Naive thymus-derived CD8-positive, alpha-beta T cell (primary cell): ENCODE results near the gene RAD51B. TPM values are rescaled to one million over a fixed set of nuclear protein-coding genes. Genes with fewer than 3 reads are reported as not detected.
A peak's percentile ranks its signal among the peaks of the same experiment; 100 is the strongest.

Experiments
- ATAC-seq, 2 donors: fragments of 150-1000 bp; cut with Tn5 transposase in 1 of 2; sonication (Bioruptor Pico), chemical (Tn5 transposase) in 1 of 2; 1 replicate in 1 of 2; 2 replicates in 1 of 2; pipeline ENCODE4 v1.10.0; 2021; ENCODE audit warnings: mild to moderate bottlenecking in 2 of 2, moderate library complexity in 2 of 2
- POLR2A ChIA-PET: fragments of 350-600 bp; sonication (Branson Sonifier 250); formaldehyde crosslinking; loops from one replicate; lab custom pipeline; 2021; ENCODE audit warnings: antibody characterized with exemption; lab: Charles Lee
- DNase-seq, 10 donors: peaks; one replicate each; pipeline versions ENCODE4 v3.0.0 to v3.0.0-alpha.2; 2020 to 2022
- H3K27ac Mint-ChIP-seq, 10 donors: one replicate each; pipeline ENCODE4 v1.8.0; 2020 to 2022; ENCODE audit warnings: mild to moderate bottlenecking in 10 of 10, mixed read lengths in 10 of 10, moderate library complexity in 4 of 10, inconsistent platforms in 1 of 10
- H3K27me3 Mint-ChIP-seq, 5 donors: one replicate each; pipeline ENCODE4 v1.8.0; 2021 to 2022; ENCODE audit warnings: mixed read lengths in 5 of 5
- H3K36me3 Mint-ChIP-seq, 3 donors: one replicate each; pipeline ENCODE4 v1.8.0; 2020 to 2022; ENCODE audit warnings: mixed read lengths in 3 of 3, mild to moderate bottlenecking in 2 of 3, inconsistent platforms in 1 of 3
- H3K4me1 Mint-ChIP-seq, 4 donors: one replicate each; pipeline ENCODE4 v1.8.0; 2021 to 2022; ENCODE audit warnings: mixed read lengths in 4 of 4
- H3K4me3 Mint-ChIP-seq, 10 donors: one replicate each; pipeline ENCODE4 v1.8.0; 2020 to 2022; ENCODE audit warnings: mild to moderate bottlenecking in 10 of 10, mixed read lengths in 10 of 10, moderate library complexity in 6 of 10, inconsistent platforms in 1 of 10
- H3K9me3 Mint-ChIP-seq, 9 donors: one replicate each; pipeline ENCODE4 v1.8.0; 2020 to 2022; ENCODE audit warnings: mixed read lengths in 9 of 9, mild to moderate bottlenecking in 3 of 9, inconsistent platforms in 1 of 9, moderate library complexity in 1 of 9
- polyA plus RNA-seq, 3 donors: library from polyadenylated mRNA; unstranded; fragments of 300-500 nt; fragmentation: Illumina TruSeq; gene quantifications; one replicate each; pipeline ENCODE4 v1.2.3, GENCODE V29; 2021
- total RNA-seq, 8 experiments: library from RNA in 2 of 8; stranded (reverse) in 2 of 8; gene quantifications; one replicate each; pipeline ENCODE4 v1.2.3 and lab custom pipeline; 2021 to 2026

The RAD51B gene
- total and polyA plus RNA-seq, 5 experiments from 2014 or later: 15.1 to 30.0 (median 26.4) TPM

- Mint-ChIP-seq H3K36me3 (peaks cover 0 to 18% (median 16%) of the 10 kb centered on the region in 3 donors), H3K4me3 (no peak overlapping the region), H3K27ac (peak overlapping the region in 1 of 10 donors; percentile 48), H3K27me3 (no peaks in the 10 kb centered on the region), H3K4me1 (peaks cover 0 to 19% (median 2%) of the 10 kb centered on the region in 4 donors), H3K9me3 (peaks cover 7 to 25% (median 15%) of the 10 kb centered on the region in 9 donors)
- ATAC-seq: no peak
- POLR2A ChIA-PET: interaction anchor here (1.3 kb wide), 1 partner anchor 20 kb away, joined by 4 read pairs; no protein-coding TSS in a partner anchor
- no peak for DNase-seq
Measured at GRCh38 chr14:68527329-68527851, 707.8 kb downstream of the RAD51B start.

GRCh38 chr14:68528040-68528687 is 708.6 kb downstream of the RAD51B start:
- DNase-seq (no peak), ATAC-seq (no peak)
- POLR2A ChIA-PET: interaction anchor here (1.1 to 1.6 kb wide), 4 partner anchors 19 to 265 kb away, joined by 3 to 4 read pairs (median 3); partner anchors contain the start of gene ZFP36L1
- H3K9me3 Mint-ChIP-seq: peaks cover 7 to 25% (median 15%) of the 10 kb centered on the region in 9 donors
- H3K27ac Mint-ChIP-seq: no peak overlapping the region
- peaks cover 0 to 15% (median 0%) of the 10 kb centered on the region in 4 donors for H3K4me1 Mint-ChIP-seq
- peaks cover 0 to 18% (median 16%) of the 10 kb centered on the region in 3 donors for H3K36me3 Mint-ChIP-seq
- H3K27me3 Mint-ChIP-seq: no peaks in the 10 kb centered on the region
- H3K4me3 Mint-ChIP-seq: no peak overlapping the region

DNA sequence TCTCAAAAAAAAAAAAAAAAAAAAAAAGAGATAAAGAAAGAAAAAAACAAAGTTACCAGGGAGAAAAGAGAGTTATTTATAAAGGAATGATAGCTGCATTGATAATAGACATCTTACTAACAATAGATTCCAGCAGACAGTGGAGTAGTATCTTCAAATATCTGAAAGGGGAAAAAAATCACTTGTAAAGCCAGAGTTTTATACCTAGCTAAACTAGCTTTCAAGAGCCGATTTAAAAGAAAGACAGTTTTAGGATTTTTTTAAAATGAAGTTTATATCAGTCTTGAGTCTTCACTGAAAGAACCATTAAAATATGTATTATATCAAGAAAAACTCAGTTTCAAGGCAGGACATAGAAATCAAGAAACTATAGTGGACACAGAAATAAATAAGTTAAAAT is 710.9 kb downstream of the RAD51B start:
- ATAC-seq (no peak), DNase-seq (no peak)
- Mint-ChIP-seq H3K36me3 (peaks cover 0 to 14% (median 14%) of the 10 kb centered on the region in 3 donors), H3K27me3 (no peaks in the 10 kb centered on the region), H3K27ac (no peak overlapping the region), H3K4me3 (no peak overlapping the region), H3K9me3 (peaks cover 7 to 25% (median 17%) of the 10 kb centered on the region in 9 donors), H3K4me1 (peaks cover 5 to 15% (median 6%) of the 10 kb centered on the region in 4 donors)
- POLR2A ChIA-PET: no interaction called here

- ATAC-seq (no peak), DNase-seq (no peak)
- Mint-ChIP-seq H3K36me3 (peaks cover 0 to 14% (median 14%) of the 10 kb centered on the region in 3 donors), H3K27ac (no peak overlapping the region), H3K4me1 (peaks cover 6 to 9% (median 6%) of the 10 kb centered on the region in 4 donors), H3K27me3 (no peaks in the 10 kb centered on the region), H3K9me3 (peaks cover 7 to 25% (median 17%) of the 10 kb centered on the region in 9 donors), H3K4me3 (no peak overlapping the region)
- POLR2A ChIA-PET: no interaction called here
Measured at GRCh38 chr14:68532496-68532895, 712.9 kb downstream of the RAD51B start.

DNA sequence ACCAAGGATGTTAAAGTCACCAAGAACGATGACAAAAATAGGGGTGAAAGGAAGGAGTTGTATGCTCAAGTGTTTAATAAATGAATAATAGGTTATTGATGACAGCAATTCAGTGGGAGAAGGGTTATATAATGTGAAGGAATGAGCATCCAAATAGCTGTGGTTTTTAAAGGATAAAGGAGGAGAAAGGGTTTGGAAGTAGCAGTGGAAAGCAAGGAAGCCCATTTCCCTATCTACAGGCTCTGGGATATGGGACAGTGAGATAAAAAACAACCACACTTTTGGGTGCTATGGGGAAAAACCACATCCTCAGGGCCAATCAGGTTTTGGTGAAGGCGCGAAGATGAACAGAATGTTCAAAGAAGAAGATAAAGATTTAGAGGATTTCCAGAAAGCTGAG is 714.7 kb downstream of the RAD51B start:
- Mint-ChIP-seq H3K27ac (no peak overlapping the region), H3K4me3 (no peak overlapping the region)
- POLR2A ChIA-PET: interaction anchor here (0.6 to 1.4 kb wide), 3 partner anchors 27 to 274 kb away, joined by 3 read pairs; no protein-coding TSS in a partner anchor

DNA sequence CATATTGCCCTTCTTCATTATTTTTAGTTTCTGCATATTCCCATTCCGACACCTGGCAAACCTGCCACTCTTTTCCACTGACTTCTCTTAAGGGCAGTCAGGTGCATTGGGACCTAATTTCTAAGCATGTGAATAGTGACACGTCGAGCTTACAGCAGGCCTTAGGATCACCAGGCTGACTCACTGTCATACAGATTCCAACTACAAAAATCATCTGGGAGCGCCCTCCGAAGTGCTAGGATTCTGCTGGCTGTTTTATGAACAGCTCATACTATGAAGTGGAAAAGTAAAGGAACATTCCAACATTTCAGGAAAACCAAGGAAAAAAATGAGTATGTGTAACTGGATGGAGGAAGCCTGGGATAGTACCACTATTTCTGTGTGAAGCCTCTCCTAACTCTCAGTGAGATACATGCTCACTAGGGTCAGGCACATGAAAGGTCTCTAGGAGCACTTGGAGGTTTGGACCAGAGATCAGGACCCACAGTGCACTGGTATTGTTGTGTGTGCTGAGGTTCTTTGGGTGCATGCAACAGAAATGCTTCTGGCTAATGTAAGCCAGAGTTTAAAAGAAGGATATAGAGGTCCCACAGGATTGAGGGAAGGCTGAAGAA is 715.9 kb downstream of the RAD51B start:
- H3K27me3 Mint-ChIP-seq: no peaks in the 10 kb centered on the region
- ATAC-seq (no peak), DNase-seq (no peak)
- peaks cover 0 to 6% (median 5%) of the 10 kb centered on the region in 3 donors for H3K36me3 Mint-ChIP-seq
- POLR2A ChIA-PET: interaction anchor here (0.6 to 1.5 kb wide), 2 partner anchors 29 to 191 kb away, joined by 4 to 5 read pairs; no protein-coding TSS in a partner anchor
- H3K9me3 Mint-ChIP-seq: peaks cover 0 to 15% (median 8%) of the 10 kb centered on the region in 9 donors
- no peak overlapping the region for H3K4me3 Mint-ChIP-seq
- H3K4me1 Mint-ChIP-seq: peaks cover 0 to 17% (median 11%) of the 10 kb centered on the region in 4 donors
- H3K27ac Mint-ChIP-seq: no peak overlapping the region

More for the DNA sequence above, 714.7 kb downstream of the RAD51B start:
- no peak for DNase-seq
- ATAC-seq: no peak
- Mint-ChIP-seq H3K27me3 (no peaks in the 10 kb centered on the region), H3K9me3 (peaks cover 6 to 23% (median 17%) of the 10 kb centered on the region in 9 donors), H3K4me1 (peaks cover 0 to 12% (median 10%) of the 10 kb centered on the region in 4 donors), H3K36me3 (peaks cover 0 to 13% (median 12%) of the 10 kb centered on the region in 3 donors)

DNA sequence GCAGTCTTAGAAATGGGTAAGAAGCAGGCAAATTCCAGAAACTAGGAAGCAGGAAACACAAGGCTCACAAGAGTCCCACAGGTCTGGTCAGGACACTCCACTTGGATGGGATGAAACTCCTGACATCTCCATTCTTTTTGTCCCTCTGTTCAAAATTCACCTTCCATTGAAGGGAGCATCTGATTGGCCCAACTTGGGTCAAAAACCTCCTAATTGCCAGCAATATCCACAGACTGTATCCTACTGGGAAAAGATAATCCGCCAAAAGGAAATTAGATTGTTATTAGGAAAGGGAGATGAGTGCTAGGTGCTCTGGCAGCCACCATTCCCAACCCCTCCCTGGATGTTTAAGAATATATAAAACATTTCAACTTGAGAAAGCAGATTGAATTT is 716.4 kb downstream of the RAD51B start:
- Mint-ChIP-seq H3K4me1 (peaks cover 0 to 17% (median 11%) of the 10 kb centered on the region in 4 donors), H3K9me3 (peaks cover 0 to 12% (median 3%) of the 10 kb centered on the region in 9 donors), H3K36me3 (peaks cover 0 to 3% (median 2%) of the 10 kb centered on the region in 3 donors), H3K27ac (no peak overlapping the region), H3K27me3 (no peaks in the 10 kb centered on the region), H3K4me3 (no peak overlapping the region)
- ATAC-seq: no peak
- DNase-seq: no peak
- POLR2A ChIA-PET: interaction anchor here (1.5 kb wide), 1 partner anchor 30 kb away, joined by 4 read pairs; no protein-coding TSS in a partner anchor

DNA sequence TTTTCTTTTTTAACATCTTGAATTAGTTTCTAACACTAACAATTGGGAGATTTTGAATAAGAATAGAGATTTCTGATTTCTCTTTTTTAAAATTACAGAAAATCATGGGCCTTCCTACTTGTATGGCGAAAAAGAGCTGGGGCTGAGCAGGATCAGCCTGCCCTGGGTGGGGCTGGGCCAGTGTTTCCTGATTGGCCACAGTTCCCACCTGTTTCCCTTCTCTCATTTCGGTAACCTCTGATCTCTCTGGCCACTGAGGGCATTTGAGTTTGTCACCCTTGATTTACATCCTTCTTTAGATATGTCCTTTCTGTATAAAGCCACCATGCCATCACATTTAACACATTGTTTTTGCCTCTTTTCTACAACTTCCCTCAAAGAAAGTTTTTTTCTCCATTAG is 719.1 kb downstream of the RAD51B start:
- Mint-ChIP-seq H3K4me1 (peaks cover 0 to 17% (median 11%) of the 10 kb centered on the region in 4 donors), H3K4me3 (no peak overlapping the region), H3K27me3 (no peaks in the 10 kb centered on the region), H3K27ac (peak overlapping the region in 2 of 10 donors; percentile 13 to 23), H3K36me3 (peaks cover 0 to 3% (median 0%) of the 10 kb centered on the region in 3 donors), H3K9me3 (peaks cover 0 to 6% (median 0%) of the 10 kb centered on the region in 9 donors)
- POLR2A ChIA-PET: interaction anchor here (0.7 to 1.2 kb wide), 2 partner anchors 138 to 254 kb away, joined by 3 to 5 read pairs; partner anchors contain the start of gene ZFP36L1
- DNase-seq (no peak), ATAC-seq (no peak)

DNA sequence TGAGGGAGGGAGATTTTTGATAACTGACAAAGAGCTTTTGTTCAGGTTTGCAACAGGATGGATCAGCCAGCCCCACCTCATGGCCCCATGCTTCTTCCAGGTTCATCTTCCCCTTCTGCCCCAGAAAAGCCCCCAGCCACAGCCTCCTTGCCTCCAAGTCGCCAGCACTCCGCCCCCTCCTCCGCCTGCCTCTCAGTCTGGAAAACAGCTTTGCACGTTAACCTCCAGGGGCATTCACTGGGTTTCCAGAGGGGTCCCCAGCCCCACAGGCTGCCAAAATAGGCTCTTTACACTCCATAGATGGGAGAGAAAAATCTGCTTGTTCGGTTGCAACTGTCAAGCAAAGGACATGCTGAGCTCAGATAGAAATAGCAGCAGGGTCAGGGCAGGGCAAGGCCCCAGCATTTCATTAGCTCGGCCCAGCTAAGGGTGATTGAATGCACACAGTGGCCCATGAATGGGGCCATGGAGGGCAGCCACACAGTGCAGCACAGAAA is 719.7 kb downstream of the RAD51B start:
- no peaks in the 10 kb centered on the region for H3K27me3 Mint-ChIP-seq
- peaks cover 2 to 15% (median 7%) of the 10 kb centered on the region in 4 donors for H3K4me1 Mint-ChIP-seq
- no peaks in the 10 kb centered on the region for H3K9me3 Mint-ChIP-seq
- DNase-seq: no peak
- no peak overlapping the region for H3K4me3 Mint-ChIP-seq
- peak overlapping the region in 3 of 10 donors; percentile 4 to 47 (median 23) for H3K27ac Mint-ChIP-seq
- POLR2A ChIA-PET: interaction anchor here (1.2 kb wide), 1 partner anchor 253 kb away, joined by 5 read pairs; the partner anchor contains the start of gene ZFP36L1
- peaks cover 0 to 3% (median 0%) of the 10 kb centered on the region in 3 donors for H3K36me3 Mint-ChIP-seq
- no peak for ATAC-seq

DNA sequence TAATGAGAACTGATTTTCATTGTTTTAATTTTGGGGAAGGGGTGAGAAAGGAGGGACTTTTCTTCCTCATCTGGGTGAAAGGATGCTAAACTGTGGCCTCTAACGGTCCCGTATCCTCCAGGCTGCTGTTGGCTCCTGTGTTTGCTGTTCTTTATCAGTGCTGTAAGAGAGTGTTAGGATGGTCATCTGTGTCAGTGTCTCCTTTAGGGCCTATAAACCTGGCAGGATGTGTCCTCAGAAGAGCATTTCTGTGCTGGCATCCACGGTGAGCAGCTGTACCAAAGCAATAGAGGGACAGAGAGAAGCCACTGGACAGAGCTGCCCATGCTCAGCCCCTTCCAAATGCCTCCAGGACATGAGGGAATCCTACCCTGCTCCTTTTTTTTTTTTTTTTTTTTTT is 720.2 kb downstream of the RAD51B start:
- H3K36me3 Mint-ChIP-seq: peaks cover 0 to 3% (median 0%) of the 10 kb centered on the region in 3 donors
- H3K4me3 Mint-ChIP-seq: no peak overlapping the region
- H3K4me1 Mint-ChIP-seq: peaks cover 2 to 11% (median 7%) of the 10 kb centered on the region in 4 donors
- no peaks in the 10 kb centered on the region for H3K9me3 Mint-ChIP-seq
- POLR2A ChIA-PET: interaction anchor here (0.7 kb wide), 1 partner anchor 253 kb away, joined by 3 read pairs; the partner anchor contains the start of gene ZFP36L1
- H3K27me3 Mint-ChIP-seq: no peaks in the 10 kb centered on the region
- peak overlapping the region in 1 of 10 donors; percentile 47 for H3K27ac Mint-ChIP-seq
- DNase-seq (no peak), ATAC-seq (no peak)

GRCh38 chr14:68541178-68541896 is 721.8 kb downstream of the RAD51B start:
- H3K27me3 Mint-ChIP-seq: no peaks in the 10 kb centered on the region
- H3K4me1 Mint-ChIP-seq: peaks cover 3 to 15% (median 5%) of the 10 kb centered on the region in 4 donors
- peaks cover 0 to 3% (median 0%) of the 10 kb centered on the region in 3 donors for H3K36me3 Mint-ChIP-seq
- H3K9me3 Mint-ChIP-seq: no peaks in the 10 kb centered on the region
- no peak for ATAC-seq
- DNase-seq: no peak
- H3K4me3 Mint-ChIP-seq: no peak overlapping the region
- POLR2A ChIA-PET: interaction anchor here (0.7 kb wide), 1 partner anchor 176 kb away, joined by 3 read pairs; no protein-coding TSS in a partner anchor
- peak overlapping the region in 1 of 10 donors; percentile 72 for H3K27ac Mint-ChIP-seq
